GM13977 (cell line): ENCODE data around the gene DLG2.
A peak's percentile ranks its signal among the peaks of the same experiment; 100 is the strongest.

Experiments
- DNase-seq: peaks from one replicate; pipeline ENCODE4 v3.0.0; 2012; ENCODE audit warnings: low spot score
- in situ Hi-C: fragments of 300-500 bp; cut with MboI; formaldehyde crosslinking; loops from one replicate; pipeline ENCODE4 v1.12.0; 2022; ENCODE audit warnings: low sequenced_read_pairs, low pct_unique_long_range_greater_than_20kb, mixed read lengths, inconsistent platforms; ENCODE audit not compliant: unreplicated experiment
- TF ChIP-seq, protein P1 (sequence below): IDR thresholded peaks from 2 replicates; pipeline ENCODE4 v1.5.1; 2012; ENCODE audit warnings: mild to moderate bottlenecking, control low read depth; ENCODE audit not compliant: insufficient read depth; ENCODE audit errors: extremely low read depth, missing control alignments

DLG2 gene

GRCh38 chr11:83826078-83826477 is 1801.1 kb downstream of the DLG2 start:
- TF ChIP-seq, protein P1, sequence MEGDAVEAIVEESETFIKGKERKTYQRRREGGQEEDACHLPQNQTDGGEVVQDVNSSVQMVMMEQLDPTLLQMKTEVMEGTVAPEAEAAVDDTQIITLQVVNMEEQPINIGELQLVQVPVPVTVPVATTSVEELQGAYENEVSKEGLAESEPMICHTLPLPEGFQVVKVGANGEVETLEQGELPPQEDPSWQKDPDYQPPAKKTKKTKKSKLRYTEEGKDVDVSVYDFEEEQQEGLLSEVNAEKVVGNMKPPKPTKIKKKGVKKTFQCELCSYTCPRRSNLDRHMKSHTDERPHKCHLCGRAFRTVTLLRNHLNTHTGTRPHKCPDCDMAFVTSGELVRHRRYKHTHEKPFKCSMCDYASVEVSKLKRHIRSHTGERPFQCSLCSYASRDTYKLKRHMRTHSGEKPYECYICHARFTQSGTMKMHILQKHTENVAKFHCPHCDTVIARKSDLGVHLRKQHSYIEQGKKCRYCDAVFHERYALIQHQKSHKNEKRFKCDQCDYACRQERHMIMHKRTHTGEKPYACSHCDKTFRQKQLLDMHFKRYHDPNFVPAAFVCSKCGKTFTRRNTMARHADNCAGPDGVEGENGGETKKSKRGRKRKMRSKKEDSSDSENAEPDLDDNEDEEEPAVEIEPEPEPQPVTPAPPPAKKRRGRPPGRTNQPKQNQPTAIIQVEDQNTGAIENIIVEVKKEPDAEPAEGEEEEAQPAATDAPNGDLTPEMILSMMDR: no peak
- in situ Hi-C loops: loop anchor here (25.0 kb wide), 2 partner anchors 436 to 736 kb away; no protein-coding TSS in a partner anchor
- no peak for DNase-seq

DNA sequence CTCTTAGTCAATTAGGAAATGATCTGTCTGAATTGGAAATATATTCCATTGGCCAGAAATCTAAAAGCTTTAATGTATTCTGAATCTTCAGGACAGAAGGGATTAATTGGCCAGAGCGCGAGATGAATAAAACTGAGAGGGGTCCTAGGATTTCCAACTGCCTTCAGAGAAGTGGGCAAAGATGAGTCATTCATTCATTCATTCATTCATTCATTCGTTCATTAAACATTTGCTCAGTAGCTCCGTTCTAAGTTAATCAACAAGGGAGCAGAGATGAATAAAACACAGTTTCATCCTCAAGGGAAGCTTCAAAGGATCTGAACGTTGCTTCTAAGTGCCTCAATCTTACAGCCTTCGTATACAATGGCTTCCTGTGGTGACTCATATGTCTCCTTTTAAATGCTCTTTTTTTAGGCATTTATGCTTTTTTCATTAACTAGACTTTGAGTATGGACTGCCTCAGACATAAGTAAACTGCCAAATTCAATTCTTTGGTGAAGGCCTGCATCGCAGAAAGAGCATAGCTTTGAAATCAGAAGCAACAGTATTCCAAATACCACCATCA is 1803.6 kb downstream of the DLG2 start:
- TF ChIP-seq, protein P1: no peak
- no peak for DNase-seq
- in situ Hi-C loops: loop anchor here (25.0 kb wide), 1 partner anchor 1111 kb away; no protein-coding TSS in a partner anchor

- peak; percentile 12 for DNase-seq
- in situ Hi-C loops: loop anchor here (10.0 to 25.0 kb wide), 3 partner anchors 575 to 1108 kb away; no protein-coding TSS in a partner anchor
- TF ChIP-seq, protein P1: peak; percentile 53
Measured at GRCh38 chr11:83819931-83820549, 1807.1 kb downstream of the DLG2 start.

- in situ Hi-C loops: loop anchor here (10.0 to 25.0 kb wide), 3 partner anchors 574 to 1106 kb away; no protein-coding TSS in a partner anchor
- no peak for DNase-seq
Measured at GRCh38 chr11:83818349-83818748, 1808.8 kb downstream of the DLG2 start.

GRCh38 chr11:83816572-83817187 is 1810.5 kb downstream of the DLG2 start:
- in situ Hi-C loops: loop anchor here (10.0 to 25.0 kb wide), 3 partner anchors 572 to 1104 kb away; no protein-coding TSS in a partner anchor
- peak; percentile 12 for DNase-seq
- TF ChIP-seq, protein P1: peak; percentile 66

More at GRCh38 chr11:83818349-83818748, 1808.8 kb downstream of the DLG2 start:
- TF ChIP-seq, protein P1: no peak

DNA sequence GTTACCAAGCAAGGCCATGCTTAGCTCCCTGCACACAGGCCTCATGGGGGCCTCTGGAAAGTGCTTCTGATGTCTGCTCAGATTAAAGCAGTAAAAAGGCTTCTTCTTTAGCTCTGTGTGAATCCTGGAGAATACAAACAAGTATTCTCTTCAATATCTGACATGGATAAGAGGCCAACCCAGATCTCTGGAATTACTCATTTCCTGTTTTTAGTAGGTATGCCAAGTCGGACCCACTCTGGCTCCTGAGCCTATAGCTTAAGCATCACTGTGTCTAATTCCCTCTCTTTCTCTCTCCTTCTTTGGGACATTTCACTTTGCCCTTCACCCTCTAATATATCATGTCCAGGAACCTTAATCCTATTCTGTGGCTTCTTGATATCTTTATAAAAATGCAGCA is 1811.4 kb downstream of the DLG2 start:
- TF ChIP-seq, protein P1: no peak
- no peak for DNase-seq
- in situ Hi-C loops: loop anchor here (10.0 to 25.0 kb wide), 3 partner anchors 571 to 1103 kb away; no protein-coding TSS in a partner anchor
